ENCODE data around the gene GNG13. TPM values are rescaled to one million over a fixed set of nuclear protein-coding genes. Genes with fewer than 3 reads are reported as not detected.
A peak's percentile ranks its signal among the peaks of the same experiment; 100 is the strongest.

The GNG13 gene
- total and polyA plus RNA-seq, 9 of the 15 experiments (the other 6 are each of a cell fraction or from before 2014, with no cell fraction given), result not detected

DNA sequence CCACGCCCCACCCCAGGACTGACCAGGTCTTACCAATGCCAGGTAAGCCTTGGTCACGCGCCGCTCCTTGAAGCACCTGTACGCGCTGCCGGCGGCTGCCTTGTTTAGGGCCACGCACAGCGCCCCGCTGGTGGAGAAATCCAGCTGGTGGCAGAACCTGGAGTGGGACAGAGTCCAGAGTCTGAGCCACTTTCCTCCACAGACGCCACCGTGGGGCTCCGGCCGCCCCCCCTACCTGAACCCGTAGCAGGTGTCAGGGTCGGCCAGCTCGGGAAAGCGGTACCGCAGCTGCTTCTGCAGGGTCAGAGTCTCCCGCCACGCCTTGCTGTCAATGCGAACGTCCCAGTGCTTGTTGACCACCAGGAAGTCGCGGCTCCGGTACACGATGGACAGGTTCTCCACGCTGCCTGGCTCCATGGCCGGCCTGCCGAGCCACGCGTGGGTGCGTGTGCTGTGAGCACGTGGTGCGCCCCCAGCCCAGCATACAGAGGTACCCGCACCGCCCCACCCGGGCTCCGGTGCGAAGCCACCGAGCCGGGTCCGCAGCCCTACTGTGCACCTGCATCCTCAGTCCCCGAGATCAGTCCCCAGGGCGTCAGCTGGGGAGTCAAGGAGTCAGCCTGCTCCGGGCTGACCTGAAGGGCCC is 13.1 kb downstream of the GNG13 start (continued):
- no peak for TF ChIP-seq PCBP1 (IDR thresholded peaks at IDR 0.05; ENCODE audit: low read depth, low read length, poor library complexity, severe bottlenecking)
- no peak for TF ChIP-seq ZC3H11A (IDR thresholded peaks at IDR 0.05; ENCODE audit: low read depth, low read length)
- TF ChIP-seq ZNF282 (CRISPR knock-in tag; IDR thresholded peaks at IDR 0.05), result no peak
- no peak for TF ChIP-seq HOXB6 (CRISPR knock-in tag; IDR thresholded peaks at IDR 0.05; ENCODE audit: borderline replicate concordance)
- TF ChIP-seq, protein P1, sequence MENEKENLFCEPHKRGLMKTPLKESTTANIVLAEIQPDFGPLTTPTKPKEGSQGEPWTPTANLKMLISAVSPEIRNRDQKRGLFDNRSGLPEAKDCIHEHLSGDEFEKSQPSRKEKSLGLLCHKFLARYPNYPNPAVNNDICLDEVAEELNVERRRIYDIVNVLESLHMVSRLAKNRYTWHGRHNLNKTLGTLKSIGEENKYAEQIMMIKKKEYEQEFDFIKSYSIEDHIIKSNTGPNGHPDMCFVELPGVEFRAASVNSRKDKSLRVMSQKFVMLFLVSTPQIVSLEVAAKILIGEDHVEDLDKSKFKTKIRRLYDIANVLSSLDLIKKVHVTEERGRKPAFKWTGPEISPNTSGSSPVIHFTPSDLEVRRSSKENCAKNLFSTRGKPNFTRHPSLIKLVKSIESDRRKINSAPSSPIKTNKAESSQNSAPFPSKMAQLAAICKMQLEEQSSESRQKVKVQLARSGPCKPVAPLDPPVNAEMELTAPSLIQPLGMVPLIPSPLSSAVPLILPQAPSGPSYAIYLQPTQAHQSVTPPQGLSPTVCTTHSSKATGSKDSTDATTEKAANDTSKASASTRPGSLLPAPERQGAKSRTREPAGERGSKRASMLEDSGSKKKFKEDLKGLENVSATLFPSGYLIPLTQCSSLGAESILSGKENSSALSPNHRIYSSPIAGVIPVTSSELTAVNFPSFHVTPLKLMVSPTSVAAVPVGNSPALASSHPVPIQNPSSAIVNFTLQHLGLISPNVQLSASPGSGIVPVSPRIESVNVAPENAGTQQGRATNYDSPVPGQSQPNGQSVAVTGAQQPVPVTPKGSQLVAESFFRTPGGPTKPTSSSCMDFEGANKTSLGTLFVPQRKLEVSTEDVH (IDR thresholded peaks at IDR 0.05; ENCODE audit: low read depth, partially characterized antibody), result no peak
- TF ChIP-seq, protein P2, sequence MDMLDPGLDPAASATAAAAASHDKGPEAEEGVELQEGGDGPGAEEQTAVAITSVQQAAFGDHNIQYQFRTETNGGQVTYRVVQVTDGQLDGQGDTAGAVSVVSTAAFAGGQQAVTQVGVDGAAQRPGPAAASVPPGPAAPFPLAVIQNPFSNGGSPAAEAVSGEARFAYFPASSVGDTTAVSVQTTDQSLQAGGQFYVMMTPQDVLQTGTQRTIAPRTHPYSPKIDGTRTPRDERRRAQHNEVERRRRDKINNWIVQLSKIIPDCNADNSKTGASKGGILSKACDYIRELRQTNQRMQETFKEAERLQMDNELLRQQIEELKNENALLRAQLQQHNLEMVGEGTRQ (CRISPR knock-in tag; IDR thresholded peaks at IDR 0.05), result peak; percentile 11; the same call in 1 of the 2 replicates
- no peak for TF ChIP-seq SRF (CRISPR knock-in tag; IDR thresholded peaks at IDR 0.05)
- TF ChIP-seq DACH1 (IDR thresholded peaks at IDR 0.05; ENCODE audit: partially characterized antibody), result peak; percentile 36
- no peak for TF ChIP-seq MCM3 (IDR thresholded peaks at IDR 0.05)
- TF ChIP-seq, protein P3, sequence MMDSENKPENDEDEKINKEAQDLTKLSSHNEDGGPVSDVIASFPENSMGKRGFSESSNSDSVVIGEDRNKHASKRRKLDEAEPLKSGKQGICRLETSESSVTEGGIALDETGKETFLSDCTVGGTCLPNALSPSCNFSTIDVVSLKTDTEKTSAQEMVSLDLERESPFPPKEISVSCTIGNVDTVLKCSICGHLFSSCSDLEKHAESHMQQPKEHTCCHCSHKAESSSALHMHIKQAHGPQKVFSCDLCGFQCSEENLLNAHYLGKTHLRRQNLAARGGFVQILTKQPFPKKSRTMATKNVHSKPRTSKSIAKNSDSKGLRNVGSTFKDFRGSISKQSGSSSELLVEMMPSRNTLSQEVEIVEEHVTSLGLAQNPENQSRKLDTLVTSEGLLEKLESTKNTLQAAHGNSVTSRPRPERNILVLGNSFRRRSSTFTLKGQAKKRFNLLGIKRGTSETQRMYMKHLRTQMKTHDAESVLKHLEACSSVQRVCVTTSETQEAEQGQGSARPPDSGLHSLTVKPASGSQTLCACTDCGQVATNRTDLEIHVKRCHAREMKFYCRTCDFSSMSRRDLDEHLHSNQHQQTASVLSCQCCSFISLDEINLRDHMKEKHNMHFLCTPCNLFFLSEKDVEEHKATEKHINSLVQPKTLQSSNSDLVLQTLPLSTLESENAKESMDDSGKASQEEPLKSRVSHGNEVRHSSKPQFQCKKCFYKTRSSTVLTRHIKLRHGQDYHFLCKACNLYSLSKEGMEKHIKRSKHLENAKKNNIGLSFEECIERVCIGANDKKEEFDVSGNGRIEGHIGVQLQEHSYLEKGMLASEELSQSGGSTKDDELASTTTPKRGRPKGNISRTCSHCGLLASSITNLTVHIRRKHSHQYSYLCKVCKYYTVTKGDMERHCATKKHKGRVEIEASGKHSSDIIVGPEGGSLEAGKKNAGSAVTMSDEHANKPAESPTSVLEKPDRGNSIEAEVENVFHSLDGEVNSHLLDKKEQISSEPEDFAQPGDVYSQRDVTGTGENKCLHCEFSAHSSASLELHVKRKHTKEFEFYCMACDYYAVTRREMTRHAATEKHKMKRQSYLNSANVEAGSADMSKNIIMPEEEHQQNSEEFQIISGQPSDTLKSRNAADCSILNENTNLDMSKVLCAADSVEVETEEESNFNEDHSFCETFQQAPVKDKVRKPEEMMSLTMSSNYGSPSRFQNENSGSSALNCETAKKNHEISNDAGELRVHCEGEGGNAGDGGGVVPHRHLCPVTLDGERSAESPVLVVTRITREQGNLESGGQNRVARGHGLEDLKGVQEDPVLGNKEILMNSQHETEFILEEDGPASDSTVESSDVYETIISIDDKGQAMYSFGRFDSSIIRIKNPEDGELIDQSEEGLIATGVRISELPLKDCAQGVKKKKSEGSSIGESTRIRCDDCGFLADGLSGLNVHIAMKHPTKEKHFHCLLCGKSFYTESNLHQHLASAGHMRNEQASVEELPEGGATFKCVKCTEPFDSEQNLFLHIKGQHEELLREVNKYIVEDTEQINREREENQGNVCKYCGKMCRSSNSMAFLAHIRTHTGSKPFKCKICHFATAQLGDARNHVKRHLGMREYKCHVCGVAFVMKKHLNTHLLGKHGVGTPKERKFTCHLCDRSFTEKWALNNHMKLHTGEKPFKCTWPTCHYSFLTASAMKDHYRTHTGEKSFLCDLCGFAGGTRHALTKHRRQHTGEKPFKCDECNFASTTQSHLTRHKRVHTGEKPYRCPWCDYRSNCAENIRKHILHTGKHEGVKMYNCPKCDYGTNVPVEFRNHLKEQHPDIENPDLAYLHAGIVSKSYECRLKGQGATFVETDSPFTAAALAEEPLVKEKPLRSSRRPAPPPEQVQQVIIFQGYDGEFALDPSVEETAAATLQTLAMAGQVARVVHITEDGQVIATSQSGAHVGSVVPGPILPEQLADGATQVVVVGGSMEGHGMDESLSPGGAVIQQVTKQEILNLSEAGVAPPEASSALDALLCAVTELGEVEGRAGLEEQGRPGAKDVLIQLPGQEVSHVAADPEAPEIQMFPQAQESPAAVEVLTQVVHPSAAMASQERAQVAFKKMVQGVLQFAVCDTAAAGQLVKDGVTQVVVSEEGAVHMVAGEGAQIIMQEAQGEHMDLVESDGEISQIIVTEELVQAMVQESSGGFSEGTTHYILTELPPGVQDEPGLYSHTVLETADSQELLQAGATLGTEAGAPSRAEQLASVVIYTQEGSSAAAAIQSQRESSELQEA (IDR thresholded peaks at IDR 0.05; ENCODE audit: low read depth), result no peak
- no peak for TF ChIP-seq HIVEP1 (CRISPR knock-in tag; IDR thresholded peaks at IDR 0.05)
- TF ChIP-seq KAT8 (IDR thresholded peaks at IDR 0.05; ENCODE audit: low read depth), result no peak
- no peak for TF ChIP-seq FIP1L1 (IDR thresholded peaks at IDR 0.05; ENCODE audit: low read depth, low read length, poor library complexity, severe bottlenecking)
- no peak for TF ChIP-seq SP1 (CRISPR knock-in tag; IDR thresholded peaks at IDR 0.05)
- peak; percentile 63 for TF ChIP-seq ZBTB1 (CRISPR knock-in tag; IDR thresholded peaks at IDR 0.05; ENCODE audit: borderline replicate concordance, low read depth)
- no peak for TF ChIP-seq RNF2 (IDR thresholded peaks at IDR 0.05)

Measured in K562 (cell line).